Fibroblast of the conjunctiva (primary cell): ENCODE results near the gene PAN3.
"Not testable (repeated sequence)": the region's sequence is repeated elsewhere in the genome, so short reads cannot be mapped to it uniquely, and the experiment has no call there.

Experiments used
- DNase-seq: peaks from one replicate; pipeline ENCODE4 v3.0.0-alpha.2; 2010; ENCODE audit warnings: low read depth

Gene PAN3

GRCh38 chr13:28138012-28138755 lies at the start of gene PAN3:
TSS of gene PAN3 (plus strand) at chr13:28138545. CDS start at chr13:28138658, 113 bp downstream.
- peak; percentile 73 for DNase-seq

GRCh38 chr13:28089065-28089464 lies 49.3 kb upstream of the PAN3 start:
- no peak for DNase-seq

- DNase-seq: no peak
Observed at GRCh38 chr13:28092431-28092830, 45.9 kb upstream of the PAN3 start.

GRCh38 chr13:28093881-28094280 lies 44.5 kb upstream of the PAN3 start:
- DNase-seq: no peak

GRCh38 chr13:28094306-28094705 lies 44.0 kb upstream of the PAN3 start:
- DNase-seq: no peak

- DNase-seq: no peak
Observed at GRCh38 chr13:28097503-28097902, 40.8 kb upstream of the PAN3 start.

- DNase-seq: no peak
Observed at GRCh38 chr13:28099396-28100149, 38.8 kb upstream of the PAN3 start.

- no peak for DNase-seq
Observed at GRCh38 chr13:28100150-28101121, 37.9 kb upstream of the PAN3 start, which contains the start of gene FLT3. TSS of gene FLT3 (minus strand) at chr13:28100576. CDS start at chr13:28100510, 66 bp downstream.

GRCh38 chr13:28101886-28102285 lies 36.5 kb upstream of the PAN3 start:
- DNase-seq: not testable (repeated sequence)

GRCh38 chr13:28106976-28107375 lies 31.4 kb upstream of the PAN3 start:
- DNase-seq: no peak

GRCh38 chr13:28110414-28110813 lies 27.9 kb upstream of the PAN3 start:
- no peak for DNase-seq

GRCh38 chr13:28116736-28117135 lies 21.6 kb upstream of the PAN3 start:
- DNase-seq: no peak

- no peak for DNase-seq
Observed at GRCh38 chr13:28117689-28118377, 20.5 kb upstream of the PAN3 start.

- no peak for DNase-seq
Observed at GRCh38 chr13:28120317-28120716, 18.0 kb upstream of the PAN3 start.

GRCh38 chr13:28121224-28121623 lies 17.1 kb upstream of the PAN3 start:
- DNase-seq: no peak

- no peak for DNase-seq
Observed at GRCh38 chr13:28128030-28128429, 10.3 kb upstream of the PAN3 start.

- no peak for DNase-seq
Observed at GRCh38 chr13:28128926-28129325, 9.4 kb upstream of the PAN3 start.

- no peak for DNase-seq
Observed at GRCh38 chr13:28129911-28130693, 8.2 kb upstream of the PAN3 start.

- no peak for DNase-seq
Observed at GRCh38 chr13:28131646-28132045, 6.7 kb upstream of the PAN3 start.

- no peak for DNase-seq
Observed at GRCh38 chr13:28136916-28137315, 1.4 kb upstream of the PAN3 start.

- no peak for DNase-seq
Observed at GRCh38 chr13:28137596-28137995, 749 bp upstream of the PAN3 start.
